Psoas muscle (tissue), 8 donors: ENCODE data around the gene ACSL3. TPM values are rescaled to one million over a fixed set of nuclear protein-coding genes. Genes with fewer than 3 reads are reported as not detected.

Experiments
- ATAC-seq, 4 donors: fragments of 200-7000 bp; cut with Tn5 transposase; one replicate each; pipeline ENCODE4 v1.9.1; 2020; ENCODE audit warnings: moderate library complexity in 3 of 4, mild to moderate bottlenecking in 2 of 4
- DNase-seq, 2 donors: peaks; one replicate each; pipeline ENCODE4 v3.0.0-alpha.2; 2020
- H3K27ac ChIP-seq: fragments of 200-600 bp; one replicate; pipeline ENCODE4 v1.8.0; 2022
- H3K27me3 ChIP-seq, 3 donors: fragments of 200-600 bp in 1 of 3; one replicate each; pipeline versions ENCODE4 v1.6.1 to v1.8.0; 2013 to 2022; ENCODE audit warnings: low read length in 2 of 3, mild to moderate bottlenecking in 2 of 3, moderate library complexity in 1 of 3; ENCODE audit not compliant: insufficient read depth in 3 of 3
- H3K36me3 ChIP-seq, 2 donors: fragments of 200-600 bp in 1 of 2; one replicate each; pipeline versions ENCODE4 v1.6.1 to v1.8.0; 2013 to 2022; ENCODE audit warnings: low read depth in 1 of 2, mild to moderate bottlenecking in 1 of 2, moderate library complexity in 1 of 2; ENCODE audit not compliant: insufficient read depth in 1 of 2
- H3K4me1 ChIP-seq: fragments of 200-600 bp; one replicate; pipeline ENCODE4 v1.8.0; 2022
- H3K4me3 ChIP-seq: fragments of 200-600 bp; one replicate; pipeline ENCODE4 v1.8.0; 2022; ENCODE audit warnings: mild to moderate bottlenecking
- H3K9me3 ChIP-seq: fragments of 200-600 bp; one replicate; pipeline ENCODE4 v1.8.0; 2022
- WGBS, 3 donors: extraction: QIAGEN DNeasy Blood & Tissue Kit; methylation state at CpG; one replicate each; pipeline versions ENCODE4 v1.1.6 to v1.1.7; 2013; 5-methylcytosine and 5-hydroxymethylcytosine counted together
- intact Hi-C, 2 donors: fragments of 100-400 bp; cut with DNase I; formaldehyde crosslinking; loops; one replicate each; pipeline versions ENCODE4 v1.11.0 to v1.14.2; 2022
- polyA plus RNA-seq, 3 donors: library from polyadenylated mRNA; stranded (reverse); fragments of 200-250 nt; gene quantifications; one replicate each; pipeline ENCODE4 v1.2.3, GENCODE V29; 2013
- total RNA-seq, 4 donors: library from RNA; stranded (reverse); fragmentation: NEBNext Ultra II Directional in 2 of 4; extraction: Animal tissue kit (Norgen Biotek cat#: 25700) in 2 of 4; gene quantifications; one replicate each; pipeline versions ENCODE4 v1.2.1 to v1.2.4, GENCODE V29; 2021 to 2023
- TF ChIP-seq, protein P1 (sequence below): fragments of 200-600 bp; IDR thresholded peaks from one replicate; pipeline ENCODE4 v1.8.0; 2022; ENCODE audit warnings: antibody characterized with exemption
- donor health status: healthy with polysubstance abuse.
- donor health status: DM: no; HTN: no; CAD: no; lungs with moderate emphysema.
- donor health status: Bipolar disorder and iron deficiency.
- donor health status: healthy.
- donor health status: DM: yes; HTN: yes; CAD: no.
- donor health status: DM: no; HTN: no; CAD: no.
- donor health status: DM: no; HTN: no; CAD: no.
- donor health status: DM: yes; HTN: yes; CAD: no.

ACSL3 gene
- total and polyA plus RNA-seq, 7 donors, result 13.5 to 136 (median 27.5) TPM

DNA sequence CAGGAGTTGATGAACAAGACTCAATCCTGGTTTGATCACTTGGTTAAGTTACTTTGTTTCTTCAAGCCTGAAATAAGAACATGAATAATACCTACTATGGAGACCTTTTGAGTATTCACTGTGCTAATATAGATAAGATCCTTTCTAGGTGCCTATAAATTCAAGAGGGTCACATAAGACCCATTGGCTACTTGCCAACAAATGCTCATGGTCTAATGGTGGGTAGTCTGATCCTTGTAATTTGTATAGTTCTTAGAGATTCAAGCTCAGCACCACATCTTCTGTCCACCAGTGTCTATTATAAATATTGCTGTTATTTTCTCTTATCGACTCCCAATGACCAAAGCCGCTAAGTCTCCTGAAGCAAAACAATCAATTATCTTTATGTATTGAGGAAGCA, 27.4 kb upstream of the ACSL3 start:
- DNase-seq (no peak), ATAC-seq (no peak)
- Histone ChIP-seq H3K27ac (no peak overlapping the region), H3K27me3 (no peaks in the 10 kb centered on the region), H3K36me3 (no peaks in the 10 kb centered on the region), H3K4me3 (no peak overlapping the region), H3K9me3 (no peaks in the 10 kb centered on the region), H3K4me1 (no peaks in the 10 kb centered on the region)
- TF ChIP-seq, protein P1, sequence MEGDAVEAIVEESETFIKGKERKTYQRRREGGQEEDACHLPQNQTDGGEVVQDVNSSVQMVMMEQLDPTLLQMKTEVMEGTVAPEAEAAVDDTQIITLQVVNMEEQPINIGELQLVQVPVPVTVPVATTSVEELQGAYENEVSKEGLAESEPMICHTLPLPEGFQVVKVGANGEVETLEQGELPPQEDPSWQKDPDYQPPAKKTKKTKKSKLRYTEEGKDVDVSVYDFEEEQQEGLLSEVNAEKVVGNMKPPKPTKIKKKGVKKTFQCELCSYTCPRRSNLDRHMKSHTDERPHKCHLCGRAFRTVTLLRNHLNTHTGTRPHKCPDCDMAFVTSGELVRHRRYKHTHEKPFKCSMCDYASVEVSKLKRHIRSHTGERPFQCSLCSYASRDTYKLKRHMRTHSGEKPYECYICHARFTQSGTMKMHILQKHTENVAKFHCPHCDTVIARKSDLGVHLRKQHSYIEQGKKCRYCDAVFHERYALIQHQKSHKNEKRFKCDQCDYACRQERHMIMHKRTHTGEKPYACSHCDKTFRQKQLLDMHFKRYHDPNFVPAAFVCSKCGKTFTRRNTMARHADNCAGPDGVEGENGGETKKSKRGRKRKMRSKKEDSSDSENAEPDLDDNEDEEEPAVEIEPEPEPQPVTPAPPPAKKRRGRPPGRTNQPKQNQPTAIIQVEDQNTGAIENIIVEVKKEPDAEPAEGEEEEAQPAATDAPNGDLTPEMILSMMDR, result no peak
- intact Hi-C loops, result no loop called here
- 93 to 98% (median 95%) methylated on average over 2 of the region's 2 CpGs for WGBS, 3 donors

GRCh38 chr2:222835143-222835822, 25.6 kb upstream of the ACSL3 start:
- WGBS, 3 donors, result 60 to 66% (median 65%) methylated on average over 8 of the region's 8 CpGs
- no peak overlapping the region for H3K4me3 ChIP-seq
- H3K27me3 ChIP-seq, result no peaks in the 10 kb centered on the region
- TF ChIP-seq, protein P1, result no peak
- H3K36me3 ChIP-seq, result no peaks in the 10 kb centered on the region
- H3K27ac ChIP-seq, result no peak overlapping the region
- no peaks in the 10 kb centered on the region for H3K9me3 ChIP-seq
- DNase-seq, result no peak
- no peak for ATAC-seq
- no peaks in the 10 kb centered on the region for H3K4me1 ChIP-seq
- intact Hi-C loops, result no loop called here

GRCh38 chr2:222835823-222836151, 25.0 kb upstream of the ACSL3 start:
- H3K27ac ChIP-seq, result no peak overlapping the region
- no peak overlapping the region for H3K4me3 ChIP-seq
- H3K9me3 ChIP-seq, result no peaks in the 10 kb centered on the region
- peaks cover 2% of the 10 kb centered on the region for H3K4me1 ChIP-seq
- TF ChIP-seq, protein P1, result no peak
- no peaks in the 10 kb centered on the region for H3K36me3 ChIP-seq
- intact Hi-C loops, result no loop called here
- no peaks in the 10 kb centered on the region for H3K27me3 ChIP-seq
- ATAC-seq (no peak), DNase-seq (no peak)
- WGBS, 3 donors, result 78 to 82% (median 79%) methylated on average over 5 of the region's 5 CpGs

DNA sequence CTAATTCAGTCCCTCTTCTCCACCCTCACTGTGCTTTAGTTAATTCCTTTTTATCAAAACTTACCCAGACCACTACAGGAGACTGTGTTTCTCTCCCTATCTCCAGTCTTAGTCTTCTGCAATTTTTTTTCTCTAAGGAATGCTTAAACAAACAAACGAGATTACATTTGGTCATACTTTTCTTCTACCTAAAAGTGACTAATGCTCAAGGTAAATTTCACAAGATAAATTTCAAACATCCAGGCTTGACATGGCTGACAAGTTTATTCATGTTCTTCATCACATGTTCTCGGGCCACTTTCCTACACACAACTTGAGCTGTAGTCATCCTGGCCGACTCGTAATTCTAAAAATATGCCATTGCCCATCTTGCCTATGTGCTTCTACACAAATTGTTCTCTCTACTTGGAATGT, 23.2 kb upstream of the ACSL3 start:
- intact Hi-C loops, result no loop called here
- no peaks in the 10 kb centered on the region for H3K27me3 ChIP-seq

More for the DNA sequence above, 23.2 kb upstream of the ACSL3 start:
- DNase-seq (no peak), ATAC-seq (peak in 1 of 4 donors; percentile 43)
- WGBS, 3 donors, result 53 to 79% (median 73%) methylated on average over 4 of the region's 4 CpGs
- no peaks in the 10 kb centered on the region for H3K36me3 ChIP-seq
- TF ChIP-seq, protein P1, result no peak
- H3K9me3 ChIP-seq, result no peaks in the 10 kb centered on the region
- H3K27ac ChIP-seq, result no peak overlapping the region
- H3K4me1 ChIP-seq, result peaks cover 11% of the 10 kb centered on the region
- no peak overlapping the region for H3K4me3 ChIP-seq
